Frontal cortex (tissue), 4 donors: Measurements from ENCODE around the gene LRRC8C. TPM values are rescaled to one million over a fixed set of nuclear protein-coding genes. Genes with fewer than 3 reads are reported as not detected.

ENCODE experiments used
- DNase-seq, 2 donors: peaks; one replicate each; pipeline ENCODE4 v3.0.0; 2012; ENCODE audit warnings: low spot score in 2 of 2
- FAIRE-seq: peaks from 2 replicates; lab custom pipeline; 2012; peaks lifted over from hg19 to GRCh38; lab: Jason Lieb, UNC
- total RNA-seq: library from RNA; depleted of rRNA; stranded (reverse); fragments of >200 nt; gene quantifications from one replicate; pipeline ENCODE4 v1.2.3, GENCODE V29; 2014
- donor health status: control.
- donor health status: control.
- donor health status: control.

LRRC8C gene
- total RNA-seq, 1 donor from 2014 or later = 6.9 TPM

DNA sequence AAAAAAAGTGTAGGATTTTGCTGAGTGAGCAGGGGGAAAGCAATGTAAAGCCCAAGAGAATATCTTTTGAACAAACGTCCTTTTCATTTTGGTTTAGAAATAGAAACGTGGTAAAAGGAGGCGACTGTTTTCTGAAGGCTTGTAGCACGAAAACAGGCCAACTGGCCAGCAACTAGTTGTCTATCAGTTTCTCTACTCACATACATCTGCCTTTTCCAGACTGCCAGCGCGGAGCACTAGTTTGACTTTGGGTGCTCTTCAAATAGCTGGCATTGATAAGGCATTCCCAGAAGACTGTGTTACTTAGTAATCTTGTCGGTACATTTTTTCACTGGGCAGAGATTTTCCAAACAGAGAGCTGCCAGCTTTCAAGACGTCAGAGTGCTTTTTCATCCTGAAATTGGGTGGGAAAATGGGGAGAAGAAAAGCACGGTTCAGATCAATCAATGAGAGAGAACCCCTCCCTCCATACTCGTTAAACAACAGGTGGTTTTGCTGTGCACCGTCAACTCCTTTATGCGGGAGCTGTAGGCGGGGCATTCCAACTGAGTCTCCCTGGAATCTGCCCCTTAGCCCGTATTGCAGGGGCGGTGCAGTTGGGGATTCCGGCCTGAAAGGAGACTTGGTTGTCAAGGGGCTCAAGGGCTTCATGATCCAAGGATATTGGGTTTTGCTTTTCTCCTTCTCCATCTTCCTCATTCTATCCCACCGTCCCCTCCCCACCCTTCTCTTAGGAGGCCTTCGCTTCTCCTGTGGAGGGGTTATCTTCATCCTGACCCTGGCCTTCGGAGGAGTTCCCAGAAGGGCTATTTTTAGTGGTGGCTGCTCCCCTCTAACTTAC lies 884 bp upstream of the LRRC8C start:
- DNase-seq = no peak
- no peak for FAIRE-seq

DNA sequence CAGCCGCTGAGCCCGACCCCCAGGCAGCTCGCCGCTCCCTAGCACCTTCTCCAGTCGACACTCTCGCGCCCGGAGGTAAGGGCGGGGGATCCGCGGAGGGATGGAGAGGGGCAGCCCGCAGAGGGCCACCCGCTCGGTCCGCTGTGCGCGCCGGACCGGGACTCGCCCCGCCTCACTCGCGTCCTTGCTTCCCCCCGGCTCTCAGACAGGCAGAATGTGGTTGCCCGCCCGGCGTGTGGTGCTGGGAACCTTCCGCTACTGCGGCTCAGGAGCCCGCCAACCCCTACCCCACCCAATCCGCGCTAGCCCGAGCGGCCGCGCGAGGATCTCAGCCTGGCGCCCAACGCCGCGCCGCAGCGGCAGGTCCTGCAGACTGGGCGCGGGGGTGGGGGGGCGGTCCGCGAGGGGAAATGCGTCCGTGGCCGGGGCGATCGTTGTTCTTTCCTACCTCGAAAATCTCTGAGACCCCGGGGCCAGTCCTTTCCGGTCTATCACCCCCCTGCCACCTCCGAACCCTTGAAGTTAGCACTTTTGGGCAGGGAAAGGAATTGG lies 404 bp downstream of the LRRC8C start:
- peak; percentile 37 to 63 for DNase-seq
- FAIRE-seq = no peak

DNA sequence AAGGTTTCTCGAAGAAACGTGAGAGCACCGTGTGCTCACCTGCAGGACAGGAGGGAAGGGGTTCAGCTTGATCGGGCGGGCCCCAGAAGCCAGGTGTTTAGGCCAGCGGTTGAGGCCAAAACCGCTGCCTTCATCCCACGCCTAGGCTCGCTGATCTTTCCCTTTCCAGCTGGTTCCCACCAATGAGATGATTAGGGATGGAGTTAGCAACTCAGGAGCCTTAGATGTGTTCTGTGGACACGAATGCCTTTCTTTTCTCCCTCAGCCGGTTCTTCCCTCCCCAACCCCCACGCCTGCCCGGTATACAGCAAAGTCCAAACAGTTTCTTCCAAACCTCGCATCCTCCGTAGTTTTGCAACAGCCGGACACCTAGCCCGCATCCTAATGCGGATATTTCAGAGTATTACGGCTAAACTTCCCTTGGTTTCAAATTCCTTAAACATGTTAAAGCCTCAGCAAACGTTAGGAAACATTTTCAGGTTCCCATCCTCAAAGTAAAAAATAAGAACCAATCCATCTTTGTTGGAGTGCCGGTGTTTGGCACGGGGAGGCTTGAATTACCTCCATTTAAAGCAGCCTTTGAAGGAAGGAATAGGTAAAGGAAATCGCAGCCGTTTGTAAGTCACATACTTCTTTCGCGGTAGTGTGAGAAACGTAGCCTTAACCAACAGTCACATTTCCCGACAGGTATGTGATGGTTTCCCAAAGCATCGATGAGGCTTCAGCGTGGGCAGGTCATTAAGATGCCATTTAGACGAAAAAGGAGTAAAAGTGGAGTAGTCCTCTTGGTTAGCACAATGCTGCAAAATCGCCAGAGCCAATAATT lies 1.1 kb downstream of the LRRC8C start:
- no peak for DNase-seq
- no peak for FAIRE-seq

DNA sequence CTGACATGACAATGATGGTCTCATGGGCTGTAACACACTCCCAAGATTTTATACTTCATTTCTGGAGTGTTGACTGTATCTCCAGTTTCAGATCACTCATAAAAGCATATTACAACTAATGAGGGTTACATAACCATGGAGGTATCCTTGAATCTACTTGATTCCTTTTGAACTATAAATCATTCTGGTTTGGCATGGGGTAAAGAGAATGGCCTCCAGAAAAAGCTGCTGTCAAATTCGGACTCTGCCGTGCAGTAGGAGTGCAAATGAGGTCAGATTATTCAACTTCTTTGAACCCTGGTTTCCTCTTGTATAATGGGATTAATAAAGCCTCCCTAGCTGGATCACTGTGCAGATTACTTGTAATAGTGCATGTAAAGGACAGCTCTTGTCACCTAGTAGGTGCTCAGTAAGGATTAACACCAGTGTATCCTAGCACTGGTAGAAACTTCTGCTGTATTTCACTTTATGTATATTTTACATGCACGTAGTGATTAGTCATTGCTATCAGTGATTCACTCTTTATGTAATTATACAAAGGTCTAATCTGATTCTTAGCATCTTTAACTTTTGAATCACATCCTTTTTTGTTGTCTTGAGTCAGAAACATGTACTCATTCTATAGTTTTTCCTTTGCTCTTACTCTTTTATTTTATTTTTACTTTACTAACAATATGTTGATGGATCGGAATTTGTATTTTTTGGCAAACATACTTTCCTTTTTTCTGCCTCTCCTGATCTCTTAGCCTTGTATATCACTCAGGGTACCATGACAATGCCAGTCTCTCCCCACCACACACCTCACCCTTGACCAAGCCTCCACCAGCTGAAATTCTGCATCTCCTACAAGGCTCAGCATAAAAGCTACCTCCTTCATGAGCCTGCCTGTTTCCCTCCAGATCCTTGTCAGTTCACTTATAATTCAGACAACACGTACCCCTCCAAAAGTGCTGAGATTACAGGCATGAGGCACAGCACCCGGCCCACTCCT lies 3.2 kb downstream of the LRRC8C start:
- FAIRE-seq (no peak), DNase-seq (no peak)

DNA sequence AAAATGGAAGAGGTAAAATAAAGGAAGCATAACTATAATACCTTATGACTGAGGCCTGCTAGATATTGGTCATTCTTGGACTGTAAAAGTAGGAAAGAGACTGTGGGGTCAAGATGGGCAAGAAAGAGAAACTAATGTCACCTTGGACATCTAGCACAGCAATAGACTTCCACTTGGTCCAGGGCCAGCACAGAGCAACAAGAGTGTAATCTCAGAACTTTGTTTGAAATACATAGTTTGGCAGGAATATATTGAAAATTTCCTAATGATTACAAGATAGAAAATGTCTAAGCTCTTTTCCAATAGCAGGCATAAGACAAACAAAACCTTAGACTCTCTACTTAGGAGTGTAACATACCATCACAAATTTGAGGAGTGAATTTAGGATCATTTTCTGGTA lies 4.6 kb downstream of the LRRC8C start:
- FAIRE-seq (no peak), DNase-seq (no peak)

DNA sequence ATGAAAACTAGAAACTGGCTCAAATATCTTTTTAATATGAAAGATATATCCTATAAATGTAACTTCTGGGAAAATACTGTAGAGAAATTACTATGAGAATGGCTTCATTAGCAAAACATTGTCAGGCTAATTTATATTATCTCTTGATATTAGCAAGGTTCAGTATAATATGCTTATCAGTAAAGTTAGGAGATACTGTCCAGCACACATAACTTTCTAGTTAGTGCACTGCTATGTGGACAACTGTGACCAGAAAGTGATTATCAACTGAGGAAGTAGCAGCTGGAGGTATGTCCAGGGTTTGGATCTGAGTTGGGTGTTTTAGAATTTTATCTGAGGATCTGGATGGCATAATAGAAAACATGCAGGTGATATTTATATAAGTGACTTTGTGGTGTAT lies 7.5 kb downstream of the LRRC8C start:
- no peak for FAIRE-seq
- no peak for DNase-seq

DNA sequence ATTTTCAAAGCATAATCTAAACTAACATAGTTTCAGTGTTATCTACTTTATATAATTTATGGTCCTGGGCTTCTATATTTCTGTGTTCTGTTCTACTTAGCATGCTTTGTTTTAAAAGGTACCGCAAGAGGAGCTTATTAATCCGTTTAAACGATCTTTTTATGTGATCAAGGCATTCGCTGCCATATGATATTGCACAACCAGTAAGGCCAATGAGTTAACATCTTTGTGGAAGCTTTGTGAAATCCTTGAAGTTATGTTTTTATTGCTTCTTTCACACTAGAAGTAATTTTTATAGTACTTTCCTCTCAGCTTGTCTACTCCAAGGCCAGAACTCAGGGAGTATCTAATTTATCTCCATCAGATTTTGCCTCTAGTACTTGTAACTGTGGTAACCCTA lies 8.9 kb downstream of the LRRC8C start:
- no peak for FAIRE-seq
- no peak for DNase-seq

DNA sequence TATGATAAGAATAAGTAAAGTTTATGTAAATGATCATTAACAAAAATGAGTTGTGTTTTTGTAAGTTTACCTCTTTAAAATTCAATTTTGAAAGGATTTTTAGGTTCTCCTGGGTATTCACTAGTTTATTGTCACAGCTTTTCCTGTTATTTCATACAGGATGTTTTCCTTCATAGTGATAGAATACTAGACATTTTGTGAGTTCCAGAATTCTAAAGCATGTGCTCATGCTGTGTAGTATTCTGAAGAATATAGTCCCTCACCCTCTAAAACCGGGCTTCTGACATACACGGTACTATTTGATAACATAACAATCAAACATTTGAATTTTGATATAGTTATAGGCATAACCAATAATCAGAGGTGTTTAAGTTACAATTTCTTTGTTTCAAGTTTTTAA lies 10.7 kb downstream of the LRRC8C start:
- FAIRE-seq (no peak), DNase-seq (no peak)

DNA sequence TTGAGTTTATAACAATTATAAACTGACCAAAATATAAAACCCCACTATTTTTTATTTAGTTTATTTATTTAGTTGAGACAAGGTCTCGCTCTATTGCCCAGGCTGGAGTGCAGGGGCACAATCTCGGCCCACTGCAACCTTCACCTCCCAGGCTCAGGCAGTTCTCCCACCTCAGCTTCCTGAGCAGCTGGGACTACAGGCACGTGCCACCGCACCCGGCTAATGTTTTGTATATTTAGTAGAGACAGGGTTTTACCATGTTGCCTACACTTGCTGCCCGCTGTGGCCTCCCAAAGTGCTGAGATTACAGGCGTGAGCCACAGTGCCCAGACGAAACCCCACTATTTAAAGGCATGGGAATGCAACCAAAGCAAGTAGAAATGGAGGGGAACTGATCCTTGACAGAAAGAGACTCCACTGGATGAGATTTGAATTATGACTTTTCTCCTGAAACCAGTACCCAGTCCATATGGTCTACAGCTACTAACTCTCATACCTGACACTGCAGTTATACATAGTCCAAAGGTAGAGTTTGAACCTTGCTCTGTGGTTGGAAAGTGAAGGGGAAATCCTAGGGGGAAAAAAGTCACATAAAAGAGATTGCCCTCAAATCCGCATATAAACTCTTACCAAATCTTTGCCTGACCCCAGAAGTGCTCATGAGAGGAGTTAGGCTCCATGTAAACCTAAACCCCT lies 11.3 kb downstream of the LRRC8C start:
- no peak for DNase-seq
- no peak for FAIRE-seq

DNA sequence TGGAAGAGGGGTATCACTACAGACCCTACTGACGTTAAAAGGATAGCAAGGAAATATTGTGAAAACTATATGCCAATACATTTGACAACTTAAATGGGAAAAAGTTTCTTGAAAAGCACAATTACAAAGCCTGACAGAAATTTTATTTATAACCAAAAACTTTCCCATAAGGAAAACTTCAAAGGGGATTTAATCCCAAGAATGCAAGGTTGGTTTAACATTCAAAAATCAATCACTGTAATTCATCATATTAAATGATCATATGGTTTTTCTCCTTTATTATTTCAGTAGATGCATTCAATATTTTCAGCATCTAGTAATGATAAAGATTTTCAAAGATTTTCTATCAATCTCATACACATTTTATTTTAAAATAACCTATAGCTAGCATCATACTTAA lies 13.3 kb downstream of the LRRC8C start:
- FAIRE-seq = no peak
- no peak for DNase-seq

DNA sequence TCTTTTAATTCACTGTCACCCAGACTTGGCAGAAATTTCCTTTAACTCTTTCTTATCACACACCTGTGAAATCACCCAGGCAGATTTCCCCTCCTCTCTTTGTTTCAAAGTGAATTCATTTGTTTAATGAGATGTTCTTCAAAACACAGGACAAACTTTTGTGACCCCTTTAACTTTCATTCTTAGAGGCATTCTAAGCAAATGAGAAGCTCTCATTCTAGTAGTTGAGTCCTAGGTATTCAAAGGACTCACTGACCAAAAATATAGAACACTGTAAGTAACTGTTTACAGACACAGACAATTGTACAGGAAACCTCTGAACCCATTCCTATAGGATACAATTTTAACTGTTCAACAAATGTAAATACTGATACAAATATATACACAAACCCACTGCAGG lies 16.9 kb downstream of the LRRC8C start:
- FAIRE-seq (no peak), DNase-seq (no peak)

DNA sequence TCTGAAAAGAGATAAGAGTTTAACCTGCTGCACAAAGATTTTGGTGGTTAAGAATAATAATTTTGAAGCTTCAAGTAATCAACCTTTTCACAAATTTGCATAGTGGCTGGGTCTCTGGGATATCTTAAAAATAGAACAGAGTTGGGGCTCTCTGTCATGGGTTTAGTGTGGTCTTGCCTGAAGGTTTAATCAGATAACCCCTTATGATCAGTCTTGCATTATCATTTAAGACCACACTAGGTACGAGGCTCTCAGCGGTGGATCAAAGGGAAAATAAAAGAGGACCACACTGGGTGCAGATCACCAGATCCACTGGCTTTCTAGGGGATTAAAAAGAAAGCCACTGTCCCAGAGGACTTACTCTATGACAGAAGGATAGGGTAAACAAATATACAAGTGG lies 19.5 kb downstream of the LRRC8C start:
- FAIRE-seq (no peak), DNase-seq (no peak)

DNA sequence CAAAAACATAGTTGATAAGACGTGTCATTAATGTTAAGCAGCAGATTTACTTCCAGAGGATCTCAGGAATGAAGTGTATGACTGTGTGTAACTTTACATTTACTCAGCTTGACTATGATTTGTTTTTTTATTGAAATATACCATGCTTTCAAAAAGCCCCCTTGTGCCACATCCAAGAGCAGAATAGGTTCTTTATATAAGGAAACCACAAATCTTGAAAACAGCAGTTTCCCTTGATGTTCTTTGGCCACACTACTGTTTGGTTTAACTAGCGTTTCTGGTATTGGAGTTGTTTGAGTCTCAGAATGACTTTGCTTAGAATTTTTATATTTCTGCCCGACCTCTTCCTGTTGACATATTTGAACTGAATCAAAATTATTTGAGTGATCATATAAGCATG lies 25.0 kb downstream of the LRRC8C start:
- FAIRE-seq = no peak
- no peak for DNase-seq

DNA sequence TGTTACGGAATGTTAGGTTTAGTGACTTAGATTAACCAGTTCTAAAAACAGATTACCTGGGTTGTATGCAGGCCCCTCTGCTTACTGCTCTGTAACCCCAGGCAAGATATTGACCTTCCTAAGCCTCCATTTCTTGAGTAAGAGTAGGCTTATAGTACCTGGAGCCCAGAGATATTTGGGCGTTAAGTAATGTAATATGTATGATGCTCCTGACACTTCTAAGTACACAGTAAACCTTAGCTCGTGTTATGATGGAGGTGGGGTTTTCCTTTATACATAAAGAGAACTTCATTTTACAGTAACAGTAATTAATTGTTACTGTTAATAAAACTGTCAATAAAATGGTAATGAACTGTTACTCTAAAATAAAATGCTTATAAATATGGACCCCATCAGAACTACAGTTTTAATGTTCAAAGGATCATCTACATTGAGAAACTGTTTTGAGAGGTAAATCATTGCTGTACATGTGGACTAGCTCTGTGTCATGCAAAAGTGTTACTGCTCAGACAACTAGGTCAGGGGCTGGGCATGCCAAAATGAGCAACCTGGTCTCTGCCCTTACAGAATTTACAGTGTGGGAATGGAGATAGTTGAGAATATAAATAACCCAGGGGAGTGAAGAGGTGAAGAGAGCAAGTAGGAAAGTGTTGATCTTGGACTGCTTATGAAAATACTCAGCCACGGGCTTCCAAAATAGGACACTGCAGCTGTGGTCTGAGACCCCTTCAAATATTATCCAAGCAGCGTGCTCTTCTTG lies 26.6 kb downstream of the LRRC8C start:
- no peak for FAIRE-seq
- DNase-seq = no peak

DNA sequence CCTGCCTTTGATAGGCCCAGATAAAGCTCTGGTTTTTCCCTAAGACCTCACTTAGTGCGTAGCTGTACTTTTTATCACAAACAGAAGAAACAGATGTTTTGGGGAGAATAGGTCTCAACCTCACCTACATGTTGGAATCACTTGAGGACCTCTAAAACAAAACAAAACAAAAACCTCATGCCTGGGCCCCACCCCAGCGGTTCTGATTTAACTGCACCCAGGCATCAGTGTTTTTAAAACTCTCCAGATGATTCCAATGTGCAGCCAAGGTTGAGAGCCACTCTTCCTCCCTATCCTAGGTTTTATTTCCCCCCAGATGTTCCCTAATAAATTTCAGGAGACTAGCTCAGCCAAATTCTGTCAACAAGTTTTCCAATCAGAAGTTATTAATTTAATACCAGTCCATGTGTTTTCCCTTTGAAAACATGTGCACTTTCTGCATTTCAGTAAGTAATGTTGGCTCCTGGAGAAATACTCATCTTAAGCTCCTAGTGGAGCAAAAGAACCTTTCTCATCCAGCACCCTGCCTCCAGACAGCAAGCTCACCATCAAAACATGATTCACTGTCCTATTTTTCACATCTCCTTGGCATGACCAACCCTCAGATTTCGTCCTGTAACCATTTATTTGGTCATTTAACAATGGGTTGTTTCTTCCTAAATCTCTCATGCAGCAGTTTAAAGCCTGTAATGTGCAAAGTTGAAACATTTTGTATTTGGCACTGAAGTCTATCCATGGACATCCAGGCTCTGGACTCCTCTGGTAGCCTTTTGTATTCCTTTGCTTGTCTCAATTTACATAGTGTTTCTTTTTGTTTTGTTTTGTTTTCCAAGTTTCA lies 27.5 kb downstream of the LRRC8C start:
- FAIRE-seq (no peak), DNase-seq (no peak)

DNA sequence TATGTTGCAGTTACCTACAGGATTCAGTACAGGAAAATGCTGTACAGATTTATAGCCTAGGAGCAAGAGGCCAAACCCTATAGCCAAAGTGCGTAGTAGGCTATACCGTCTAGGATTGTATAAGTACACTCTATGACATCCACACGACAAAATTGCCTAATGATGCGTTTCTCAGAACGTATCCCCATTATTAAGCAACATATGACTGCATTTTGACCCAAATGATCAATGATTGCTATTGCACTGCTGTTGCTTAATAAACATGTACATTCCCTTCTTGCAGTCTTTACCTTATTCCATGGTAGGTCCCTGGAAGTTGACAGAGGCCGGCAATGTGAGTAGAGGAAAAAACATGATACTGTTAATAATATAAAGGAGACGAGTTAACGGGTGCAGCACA lies 33.0 kb downstream of the LRRC8C start:
- DNase-seq (no peak), FAIRE-seq (no peak)

DNA sequence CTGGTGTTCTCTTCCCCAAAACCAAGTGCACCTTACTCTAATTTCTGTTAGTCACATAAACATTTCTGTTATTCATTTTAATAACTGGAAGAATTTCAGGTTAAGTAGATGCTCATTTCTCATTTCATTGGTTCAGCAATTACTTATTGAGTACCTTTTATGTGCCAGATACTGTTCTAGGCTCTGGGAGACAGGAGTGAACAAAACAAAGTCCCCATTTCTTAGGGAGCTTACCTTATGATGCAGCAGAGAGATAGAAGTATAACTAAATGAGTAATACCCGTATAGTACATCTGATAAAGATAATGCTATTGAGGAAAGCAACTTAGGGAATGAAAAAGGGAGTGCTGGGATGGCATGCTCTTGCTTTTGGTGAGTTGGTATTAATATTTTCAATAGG lies 33.7 kb downstream of the LRRC8C start:
- DNase-seq (no peak), FAIRE-seq (no peak)

DNA sequence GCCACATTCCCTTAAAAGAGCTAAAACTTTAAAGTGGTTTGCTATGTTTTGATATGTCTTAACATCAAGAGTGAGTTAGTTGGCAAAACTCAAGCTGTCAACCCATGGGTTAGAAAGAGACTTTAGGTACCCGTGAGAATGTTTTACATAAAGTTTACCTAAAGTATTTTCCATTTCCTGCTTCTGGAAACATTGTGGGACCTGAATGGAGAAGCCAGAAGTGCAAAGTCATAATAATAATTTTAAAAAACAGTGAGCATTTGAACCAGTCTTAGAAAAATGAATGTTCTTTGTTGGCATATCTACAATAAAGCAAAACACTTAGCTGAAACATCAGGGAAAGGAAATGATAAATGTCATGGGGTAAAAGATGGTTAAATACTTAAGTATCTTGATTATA lies 34.8 kb downstream of the LRRC8C start:
- DNase-seq (no peak), FAIRE-seq (no peak)
